ENCODE measurements around the gene HIGD2A. TPM values are rescaled to one million over a fixed set of nuclear protein-coding genes. Genes with fewer than 3 reads are reported as not detected.

The HIGD2A gene
- total and polyA plus RNA-seq, 2 of the 13 experiments (the other 11 are each of a cell fraction or from before 2014, with no cell fraction given), result 89.2 to 146 TPM

- TF ChIP-seq ZNF331 (CRISPR knock-in tag; IDR thresholded peaks at IDR 0.05) (no peak), BCL6 (CRISPR knock-in tag; IDR thresholded peaks at IDR 0.05) (0 out of 2 replicates have a peak, but pooled peaks have one; percentile 23), ZNF761 (CRISPR knock-in tag; conservative IDR thresholded peaks at IDR 0.05) (no peak), U2AF2 (IDR thresholded peaks at IDR 0.05; ENCODE audit: low read depth, low read length) (no peak), U2AF1 (optimal IDR thresholded peaks at IDR 0.05; ENCODE audit: low read depth, low read length) (no peak), ZNF619 (CRISPR knock-in tag; IDR thresholded peaks at IDR 0.05) (no peak), GFI1 (CRISPR knock-in tag; IDR thresholded peaks at IDR 0.05; ENCODE audit: borderline replicate concordance) (peak; percentile 39; the same call in 1 of the 2 replicates), ZNF773 (CRISPR knock-in tag; IDR thresholded peaks at IDR 0.05; ENCODE audit: borderline replicate concordance) (no peak), ASH2L (IDR thresholded peaks at IDR 0.05; ENCODE audit: insufficient read length, low read depth, low read length) (no peak), ZNF724P (CRISPR knock-in tag; IDR thresholded peaks at IDR 0.05; ENCODE audit: borderline replicate concordance) (no peak), SYNCRIP (IDR thresholded peaks at IDR 0.05; ENCODE audit: insufficient read depth, low read depth, low read length) (no peak), ETV5 (CRISPR knock-in tag; IDR thresholded peaks at IDR 0.05; ENCODE audit: borderline replicate concordance) (0 out of 2 replicates have a peak, but pooled peaks have one; percentile 22), NFRKB (IDR thresholded peaks at IDR 0.05) (no peak), RARA (CRISPR knock-in tag; IDR thresholded peaks at IDR 0.05) (peak; percentile 74), HMGXB3 (CRISPR knock-in tag; IDR thresholded peaks at IDR 0.05; ENCODE audit: borderline replicate concordance) (no peak), HMG20B (CRISPR knock-in tag; conservative IDR thresholded peaks at IDR 0.05) (0 out of 2 replicates have a peak, but pooled peaks have one; percentile 35), ZNF720 (CRISPR knock-in tag; IDR thresholded peaks at IDR 0.05) (no peak), ZNF781 (CRISPR knock-in tag; IDR thresholded peaks at IDR 0.05; ENCODE audit: borderline replicate concordance, not compliant biosample characterization) (no peak), GMEB1 (CRISPR knock-in tag; IDR thresholded peaks at IDR 0.05; ENCODE audit: borderline replicate concordance) (no peak), FOXK1 (CRISPR knock-in tag; IDR thresholded peaks at IDR 0.05; ENCODE audit: borderline replicate concordance, low read depth) (no peak), ZNF737 (CRISPR knock-in tag; IDR thresholded peaks at IDR 0.05; ENCODE audit: borderline replicate concordance) (no peak), ZNF383 (CRISPR knock-in tag; IDR thresholded peaks at IDR 0.05; ENCODE audit: borderline replicate concordance) (no peak), ZNF660 (CRISPR knock-in tag; IDR thresholded peaks at IDR 0.05; ENCODE audit: borderline replicate concordance, low read depth) (no peak), NCOA5 (CRISPR knock-in tag; IDR thresholded peaks at IDR 0.05) (no peak), IRF9 (CRISPR knock-in tag; IDR thresholded peaks at IDR 0.05; ENCODE audit: borderline replicate concordance) (no peak), FOSL2 (CRISPR knock-in tag; IDR thresholded peaks at IDR 0.05) (peak; percentile 80)
Observed at GRCh38 chr5:176418251-176418650, 29.7 kb downstream of the HIGD2A start (continued).

All from HepG2 (cell line).